ENCODE measurements around the gene NTMT1.

- TF ChIP-seq, protein P1, sequence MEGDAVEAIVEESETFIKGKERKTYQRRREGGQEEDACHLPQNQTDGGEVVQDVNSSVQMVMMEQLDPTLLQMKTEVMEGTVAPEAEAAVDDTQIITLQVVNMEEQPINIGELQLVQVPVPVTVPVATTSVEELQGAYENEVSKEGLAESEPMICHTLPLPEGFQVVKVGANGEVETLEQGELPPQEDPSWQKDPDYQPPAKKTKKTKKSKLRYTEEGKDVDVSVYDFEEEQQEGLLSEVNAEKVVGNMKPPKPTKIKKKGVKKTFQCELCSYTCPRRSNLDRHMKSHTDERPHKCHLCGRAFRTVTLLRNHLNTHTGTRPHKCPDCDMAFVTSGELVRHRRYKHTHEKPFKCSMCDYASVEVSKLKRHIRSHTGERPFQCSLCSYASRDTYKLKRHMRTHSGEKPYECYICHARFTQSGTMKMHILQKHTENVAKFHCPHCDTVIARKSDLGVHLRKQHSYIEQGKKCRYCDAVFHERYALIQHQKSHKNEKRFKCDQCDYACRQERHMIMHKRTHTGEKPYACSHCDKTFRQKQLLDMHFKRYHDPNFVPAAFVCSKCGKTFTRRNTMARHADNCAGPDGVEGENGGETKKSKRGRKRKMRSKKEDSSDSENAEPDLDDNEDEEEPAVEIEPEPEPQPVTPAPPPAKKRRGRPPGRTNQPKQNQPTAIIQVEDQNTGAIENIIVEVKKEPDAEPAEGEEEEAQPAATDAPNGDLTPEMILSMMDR (IDR thresholded peaks at IDR 0.05; ENCODE audit: poor library complexity): no peak
- TF ChIP-seq EZH2 (IDR thresholded peaks at IDR 0.05; ENCODE audit: borderline replicate concordance): no peak
These were observed 28.4 kb upstream of the NTMT1 start for GRCh38 chr9:129597355-129598088.

Measured in hepatocyte (in vitro differentiated cells).